Measurements from ENCODE around the gene DNMT3A. TPM values are rescaled to one million over a fixed set of nuclear protein-coding genes. Genes with fewer than 3 reads are reported as not detected.
A peak's percentile ranks its signal among the peaks of the same experiment; 100 is the strongest.

Gene DNMT3A
- total and polyA plus RNA-seq, 7 donors = 4.4 to 30.2 (median 18.1) TPM

- no peak for DNase-seq
- Histone ChIP-seq H3K4me1 (peaks cover 0 to 82% (median 70%) of the 10 kb centered on the region in 4 donors), H3K36me3 (no peaks in the 10 kb centered on the region), H3K27me3 (no peaks in the 10 kb centered on the region), H3K4me3 (no peak overlapping the region), H3K27ac (peak overlapping the region in 3 of 4 donors; percentile 87 to 93 (median 92)), H3K9me3 (no peaks in the 10 kb centered on the region)
- intact Hi-C loops (cut with DNase I) = loop anchor here (5.0 kb wide), 1 partner anchor 40 kb away; no protein-coding TSS in a partner anchor
- 76 to 89% methylated on average over 10 of the region's 10 CpGs for WGBS, 2 donors
- no peak for TF ChIP-seq POLR2AphosphoS5 (IDR thresholded peaks at IDR 0.05)
- no peak for TF ChIP-seq CTCF (IDR thresholded peaks at IDR 0.05)
- no peak for TF ChIP-seq POLR2A (IDR thresholded peaks at IDR 0.05)
- no peak for TF ChIP-seq EP300 (IDR thresholded peaks at IDR 0.05)
Observed at GRCh38 chr2:25337276-25337675, 4.4 kb downstream of the DNMT3A start.

GRCh38 chr2:25336383-25336841 is 5.3 kb downstream of the DNMT3A start:
- no peaks in the 10 kb centered on the region for H3K27me3 ChIP-seq
- TF ChIP-seq POLR2AphosphoS5 (IDR thresholded peaks at IDR 0.05) = no peak
- TF ChIP-seq EP300 (IDR thresholded peaks at IDR 0.05) = no peak
- no peak for TF ChIP-seq POLR2A (IDR thresholded peaks at IDR 0.05)
- no peak for TF ChIP-seq CTCF (IDR thresholded peaks at IDR 0.05)
- H3K36me3 ChIP-seq = no peaks in the 10 kb centered on the region
- WGBS, 2 donors = 83 to 89% methylated on average over 10 of the region's 10 CpGs
- H3K9me3 ChIP-seq = no peaks in the 10 kb centered on the region
- DNase-seq = no peak
- H3K27ac ChIP-seq = peak overlapping the region in 2 of 4 donors; percentile 43 to 92
- H3K4me3 ChIP-seq = no peak overlapping the region
- H3K4me1 ChIP-seq = peaks cover 0 to 91% (median 79%) of the 10 kb centered on the region in 4 donors
- intact Hi-C loops (cut with DNase I) = loop anchor here (5.0 kb wide), 1 partner anchor 39 kb away; no protein-coding TSS in a partner anchor

- Histone ChIP-seq H3K36me3 (no peaks in the 10 kb centered on the region), H3K9me3 (no peaks in the 10 kb centered on the region), H3K27ac (peak overlapping the region in 3 of 4 donors; percentile 24 to 92 (median 43)), H3K4me1 (peaks cover 0 to 93% (median 82%) of the 10 kb centered on the region in 4 donors), H3K4me3 (no peak overlapping the region), H3K27me3 (no peaks in the 10 kb centered on the region)
- 77 to 83% methylated on average over 6 of the region's 6 CpGs for WGBS, 2 donors
- TF ChIP-seq CTCF (IDR thresholded peaks at IDR 0.05) = no peak
- no peak for TF ChIP-seq POLR2AphosphoS5 (IDR thresholded peaks at IDR 0.05)
- no peak for TF ChIP-seq POLR2A (IDR thresholded peaks at IDR 0.05)
- TF ChIP-seq EP300 (IDR thresholded peaks at IDR 0.05) = no peak
- intact Hi-C loops (cut with DNase I) = loop anchor here (2.0 to 5.0 kb wide), 2 partner anchors 39 to 57 kb away; no protein-coding TSS in a partner anchor
- no peak for DNase-seq
Observed at GRCh38 chr2:25335971-25336370, 5.8 kb downstream of the DNMT3A start.

- Histone ChIP-seq H3K27me3 (no peaks in the 10 kb centered on the region), H3K4me1 (peaks cover 0 to 97% (median 86%) of the 10 kb centered on the region in 4 donors), H3K4me3 (no peak overlapping the region), H3K9me3 (no peaks in the 10 kb centered on the region), H3K36me3 (no peaks in the 10 kb centered on the region), H3K27ac (peak overlapping the region in 1 of 4 donors; percentile 92)
- DNase-seq = no peak
- 86 to 90% methylated on average over 8 of the region's 8 CpGs for WGBS, 2 donors
- TF ChIP-seq POLR2A (IDR thresholded peaks at IDR 0.05) (no peak), CTCF (IDR thresholded peaks at IDR 0.05) (no peak), EP300 (IDR thresholded peaks at IDR 0.05) (no peak), POLR2AphosphoS5 (IDR thresholded peaks at IDR 0.05) (no peak)
- intact Hi-C loops (cut with DNase I) = loop anchor here (2.0 to 5.0 kb wide), 2 partner anchors 38 to 56 kb away; no protein-coding TSS in a partner anchor
Observed at GRCh38 chr2:25335204-25335603, 6.5 kb downstream of the DNMT3A start.

Data from sigmoid colon (tissue), 7 donors.